Measurements from ENCODE around the gene KHK. TPM values are rescaled to one million over a fixed set of nuclear protein-coding genes. Genes with fewer than 3 reads are reported as not detected.

KHK gene
- 3.3 TPM for total RNA-seq
- long read RNA-seq, transcript KHK-202 (8 exons, 2,411 nt) = major isoform, 10 of 14 reads
- long read RNA-seq, partial matches to known transcripts = 0 of 14 reads
- long read RNA-seq, other reads (novel, unspliced or antisense) = 4 of 14 reads

DNA sequence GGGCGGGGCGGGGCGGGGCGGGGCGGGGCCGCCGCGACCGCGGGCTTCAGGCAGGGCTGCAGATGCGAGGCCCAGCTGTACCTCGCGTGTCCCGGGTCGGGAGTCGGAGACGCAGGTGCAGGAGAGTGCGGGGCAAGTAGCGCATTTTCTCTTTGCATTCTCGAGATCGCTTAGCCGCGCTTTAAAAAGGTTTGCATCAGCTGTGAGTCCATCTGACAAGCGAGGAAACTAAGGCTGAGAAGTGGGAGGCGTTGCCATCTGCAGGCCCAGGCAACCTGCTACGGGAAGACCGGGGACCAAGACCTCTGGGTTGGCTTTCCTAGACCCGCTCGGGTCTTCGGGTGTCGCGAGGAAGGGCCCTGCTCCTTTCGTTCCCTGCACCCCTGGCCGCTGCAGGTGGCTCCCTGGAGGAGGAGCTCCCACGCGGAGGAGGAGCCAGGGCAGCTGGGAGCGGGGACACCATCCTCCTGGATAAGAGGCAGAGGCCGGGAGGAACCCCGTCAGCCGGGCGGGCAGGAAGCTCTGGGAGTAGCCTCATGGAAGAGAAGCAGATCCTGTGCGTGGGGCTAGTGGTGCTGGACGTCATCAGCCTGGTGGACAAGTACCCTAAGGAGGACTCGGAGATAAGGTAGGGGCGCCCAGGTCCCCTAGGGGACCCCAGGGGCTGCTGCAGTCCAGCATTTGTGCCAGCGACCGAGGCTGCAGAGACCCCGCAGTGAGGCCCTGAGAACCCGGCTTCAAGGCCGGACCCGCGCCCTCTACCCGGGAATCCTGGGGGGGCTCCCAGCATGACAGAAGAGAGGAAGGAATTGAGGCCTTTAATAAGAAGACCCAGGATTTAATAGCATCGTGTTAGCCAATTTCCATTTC lies at the start of gene KHK:
Gene KHK, plus strand, starts transcription at position 49 of the 870 bp plus-strand sequence. Its CDS starts 488 bp downstream, at position 537.
- peak; percentile 73 for DNase-seq
- ATAC-seq (ENCODE audit: poor library complexity) = peak; percentile 24
- intact Hi-C loops (cut with DNase I) = loop anchor here (10.0 kb wide), 1 partner anchor 52 kb away; the partner anchor contains the start of gene TMEM214

DNA sequence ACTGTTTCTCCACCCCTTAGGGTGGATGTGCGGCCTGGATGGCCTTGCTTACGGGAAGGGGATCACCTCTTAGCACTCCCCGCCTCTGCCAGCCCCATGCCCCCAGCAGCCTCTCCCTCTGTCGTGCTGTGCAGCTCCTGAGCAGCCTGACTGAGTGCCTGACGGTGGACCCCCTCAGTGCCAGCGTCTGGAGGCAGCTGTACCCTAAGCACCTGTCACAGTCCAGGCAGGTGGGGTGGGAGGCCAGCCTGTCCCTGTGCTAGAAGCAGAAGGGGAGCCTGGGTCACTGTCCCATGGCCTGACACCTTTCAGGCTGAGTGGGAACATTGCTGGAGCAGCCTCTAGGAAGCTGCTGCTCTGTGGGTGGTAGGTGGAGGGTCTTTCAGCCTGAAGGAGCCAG lies 48.6 kb upstream of the KHK start:
- ATAC-seq (ENCODE audit: poor library complexity) (no peak), DNase-seq (no peak)
- intact Hi-C loops (cut with DNase I) = loop anchor here (10.0 kb wide), 1 partner anchor 47 kb away; the partner anchor contains the start of gene KHK

DNA sequence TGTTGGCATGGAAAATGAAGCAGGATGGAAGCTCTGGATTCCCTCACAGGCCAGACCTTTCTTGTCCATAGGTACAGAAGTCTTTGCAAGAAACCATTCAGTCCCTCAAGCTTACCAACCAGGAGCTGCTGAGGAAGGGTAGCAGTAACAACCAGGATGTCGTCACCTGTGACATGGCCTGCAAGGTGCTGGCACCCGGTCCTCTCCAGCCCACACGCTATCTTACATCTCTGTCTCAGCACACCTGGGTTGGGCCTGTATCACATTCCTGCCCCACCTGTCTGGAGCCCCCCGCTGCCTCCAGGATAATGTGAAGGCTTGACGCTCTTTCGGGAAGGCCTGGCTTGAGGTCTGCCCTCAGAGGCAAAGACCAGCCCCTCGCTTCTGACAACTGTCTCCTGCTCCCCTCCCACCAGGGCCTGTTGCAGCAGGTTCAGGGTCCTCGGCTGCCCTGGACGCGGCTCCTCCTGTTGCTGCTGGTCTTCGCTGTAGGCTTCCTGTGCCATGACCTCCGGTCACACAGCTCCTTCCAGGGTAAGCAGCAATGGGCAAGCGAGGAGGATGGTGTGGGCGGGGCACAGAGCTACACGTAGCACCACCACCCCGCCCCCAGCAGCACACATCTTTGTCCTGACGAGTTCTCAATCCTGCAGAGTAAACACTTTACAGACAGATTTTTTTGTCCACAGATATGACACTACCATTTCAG lies 47.8 kb upstream of the KHK start:
- ATAC-seq (ENCODE audit: poor library complexity) (no peak), DNase-seq (no peak)
- intact Hi-C loops (cut with DNase I) = loop anchor here (10.0 kb wide), 1 partner anchor 46 kb away; the partner anchor contains the start of gene KHK

DNA sequence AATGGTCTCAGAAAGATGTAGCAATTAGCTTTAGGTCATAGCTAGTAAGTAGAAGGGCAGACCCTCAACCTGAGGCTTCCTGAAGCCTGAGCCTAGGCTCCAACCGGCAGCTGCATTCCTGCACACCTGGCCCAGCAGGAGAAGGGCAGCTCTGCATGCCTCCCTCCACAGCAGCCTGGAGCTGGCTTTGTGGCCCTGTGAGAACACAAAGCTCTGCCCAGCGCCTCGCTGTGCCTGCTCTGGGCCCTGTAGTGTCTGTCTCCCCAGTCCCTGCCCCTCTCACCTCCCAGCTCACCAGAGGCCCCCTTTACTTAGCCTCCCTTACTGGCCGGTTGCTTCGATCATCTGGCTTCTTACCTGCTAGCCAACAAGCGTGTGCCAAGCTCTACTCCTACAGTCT lies 47.1 kb upstream of the KHK start:
- intact Hi-C loops (cut with DNase I) = loop anchor here (10.0 kb wide), 1 partner anchor 45 kb away; the partner anchor contains the start of gene KHK
- DNase-seq = no peak
- no peak for ATAC-seq (ENCODE audit: poor library complexity)

DNA sequence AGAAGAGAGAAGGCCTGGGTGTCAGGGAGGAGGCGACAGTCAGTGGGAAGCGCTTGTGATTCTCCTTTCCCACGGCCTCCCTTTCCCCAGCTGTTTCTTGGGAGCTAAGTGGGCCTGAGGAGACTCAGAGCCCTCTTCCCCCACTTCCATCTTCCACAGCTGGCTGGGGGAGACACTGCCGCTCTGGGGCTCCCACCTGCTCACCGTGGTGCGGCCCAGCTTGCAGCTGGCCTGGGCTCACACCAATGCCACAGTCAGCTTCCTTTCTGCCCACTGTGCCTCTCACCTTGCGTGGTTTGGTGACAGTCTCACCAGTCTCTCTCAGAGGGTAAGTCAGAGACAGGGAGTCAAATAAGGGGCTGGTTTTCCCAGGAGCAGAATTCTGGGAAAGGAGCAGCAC lies 46.7 kb upstream of the KHK start:
- DNase-seq = no peak
- intact Hi-C loops (cut with DNase I) = loop anchor here (10.0 kb wide), 1 partner anchor 45 kb away; the partner anchor contains the start of gene KHK
- no peak for ATAC-seq (ENCODE audit: poor library complexity)

DNA sequence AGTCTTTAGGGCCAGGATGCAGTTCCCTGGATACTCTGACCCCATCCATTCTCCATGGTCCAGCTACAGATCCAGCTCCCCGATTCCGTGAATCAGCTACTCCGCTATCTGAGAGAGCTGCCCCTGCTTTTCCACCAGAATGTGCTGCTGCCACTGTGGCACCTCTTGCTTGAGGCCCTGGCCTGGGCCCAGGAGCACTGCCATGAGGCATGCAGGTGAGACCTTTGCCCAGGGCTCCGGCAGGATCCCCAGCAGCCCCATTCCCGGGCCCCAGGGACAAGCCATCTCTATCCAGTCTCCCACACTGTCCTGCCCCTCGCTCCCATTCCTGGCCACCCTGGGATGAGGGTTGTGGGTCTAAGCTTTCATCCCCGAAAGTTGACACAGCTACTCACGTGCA lies 46.3 kb upstream of the KHK start:
- ATAC-seq (ENCODE audit: poor library complexity) (no peak), DNase-seq (no peak)
- intact Hi-C loops (cut with DNase I) = no loop called here

DNA sequence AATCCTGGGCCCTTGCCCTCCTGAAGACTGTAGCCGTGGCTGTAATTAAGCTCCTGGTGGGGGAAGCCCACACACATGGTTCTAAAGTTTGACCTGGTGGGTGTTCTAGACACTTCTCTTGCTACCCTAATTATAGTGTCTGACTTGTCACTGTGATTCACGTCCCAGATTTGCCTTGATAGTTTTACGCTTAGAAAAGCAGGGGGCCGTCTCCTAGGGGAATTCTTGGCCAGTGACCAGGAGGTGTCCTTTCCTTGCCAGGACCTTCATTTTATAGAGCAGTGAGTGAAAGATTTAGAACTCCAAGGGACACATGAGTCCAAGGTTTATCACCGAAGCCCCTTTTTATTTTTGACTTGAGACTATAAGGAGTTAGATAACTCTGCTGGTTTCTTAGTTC lies 44.8 kb upstream of the KHK start:
- no peak for ATAC-seq (ENCODE audit: poor library complexity)
- intact Hi-C loops (cut with DNase I) = no loop called here
- DNase-seq = no peak

GRCh38 chr2:27042159-27042661 lies 44.4 kb upstream of the KHK start:
- DNase-seq = no peak
- intact Hi-C loops (cut with DNase I) = no loop called here
- ATAC-seq (ENCODE audit: poor library complexity) = no peak

GRCh38 chr2:27042985-27043634 lies 43.5 kb upstream of the KHK start:
- no peak for DNase-seq
- intact Hi-C loops (cut with DNase I) = no loop called here
- ATAC-seq (ENCODE audit: poor library complexity) = no peak

DNA sequence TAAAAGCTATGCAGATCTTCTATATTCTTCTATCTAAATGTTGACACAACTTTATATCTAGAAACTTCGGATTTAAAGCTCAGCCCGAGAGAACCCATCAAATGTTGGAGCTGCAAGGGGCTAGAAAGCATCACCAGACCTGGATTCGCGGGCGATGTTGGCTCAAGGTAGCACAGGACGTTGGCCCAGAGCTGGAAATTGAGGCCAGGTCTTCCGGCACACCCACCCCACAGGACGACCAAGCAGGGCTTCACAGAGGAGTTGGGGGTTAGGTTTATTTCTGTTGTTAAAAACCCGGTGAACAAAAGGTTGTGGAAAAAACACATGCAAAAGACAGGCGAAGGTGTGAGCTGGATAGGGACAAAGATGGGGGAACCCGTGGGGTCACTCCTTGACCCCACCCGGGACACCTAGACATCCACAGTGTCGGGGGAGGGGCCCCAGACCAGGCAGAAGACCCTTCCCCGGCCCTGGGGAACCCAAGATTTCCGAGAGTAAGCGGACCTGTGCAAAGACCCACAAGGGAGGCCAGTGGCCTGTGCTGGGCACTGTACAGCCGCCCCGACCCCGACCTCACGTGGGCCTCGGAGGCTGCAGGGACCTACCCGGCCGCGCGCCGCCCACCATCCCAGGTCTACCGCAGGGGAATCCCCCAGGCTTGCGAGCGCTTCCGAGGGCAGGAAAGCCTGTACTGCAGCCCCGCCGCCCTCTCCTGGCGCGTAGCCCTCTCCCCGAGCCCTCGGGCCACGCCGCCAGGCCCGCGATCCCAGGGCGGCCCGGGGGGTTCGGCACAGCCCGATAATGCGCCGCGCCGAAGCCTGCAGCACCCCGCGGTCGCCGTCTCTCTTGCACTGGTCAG lies 36.9 kb upstream of the KHK start:
- intact Hi-C loops (cut with DNase I) = no loop called here
- DNase-seq (peak; percentile 68), ATAC-seq (ENCODE audit: poor library complexity) (peak; percentile 31)

DNA sequence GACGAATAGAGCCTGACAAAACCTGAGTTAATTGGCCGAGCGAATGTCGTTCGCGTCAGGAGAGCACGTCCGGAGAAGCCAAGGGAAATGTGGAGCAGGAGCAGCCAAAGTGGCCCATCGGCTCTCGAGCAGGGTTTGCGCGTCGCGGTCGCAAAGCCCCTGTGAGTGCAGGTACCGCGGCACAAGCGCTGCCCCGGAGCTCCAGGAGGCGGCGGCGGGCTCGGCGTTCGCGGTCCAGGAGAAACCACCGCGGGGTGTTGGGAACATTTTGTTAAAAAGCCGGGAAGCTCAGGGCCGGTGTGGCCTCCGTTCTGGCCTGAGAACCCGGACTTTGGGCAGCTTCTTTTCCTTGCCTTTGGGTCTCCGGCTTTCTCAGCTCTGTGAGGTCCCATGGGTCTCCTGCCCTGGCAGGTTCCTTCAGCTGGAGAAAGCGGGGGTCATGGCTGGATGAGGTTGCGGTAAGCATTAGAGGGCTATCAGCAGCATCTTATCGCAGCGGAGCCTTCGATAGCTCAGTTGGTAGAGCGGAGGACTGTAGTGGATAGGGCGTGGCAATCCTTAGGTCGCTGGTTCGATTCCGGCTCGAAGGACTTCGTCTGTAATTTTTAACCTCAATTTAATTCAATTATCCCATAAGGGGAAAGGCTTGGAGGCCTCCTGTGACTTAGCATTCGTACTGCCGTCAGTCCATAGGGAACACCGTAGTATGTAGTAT lies 36.1 kb upstream of the KHK start:
- intact Hi-C loops (cut with DNase I) = no loop called here
- DNase-seq (peak; percentile 88), ATAC-seq (ENCODE audit: poor library complexity) (peak; percentile 85)

DNA sequence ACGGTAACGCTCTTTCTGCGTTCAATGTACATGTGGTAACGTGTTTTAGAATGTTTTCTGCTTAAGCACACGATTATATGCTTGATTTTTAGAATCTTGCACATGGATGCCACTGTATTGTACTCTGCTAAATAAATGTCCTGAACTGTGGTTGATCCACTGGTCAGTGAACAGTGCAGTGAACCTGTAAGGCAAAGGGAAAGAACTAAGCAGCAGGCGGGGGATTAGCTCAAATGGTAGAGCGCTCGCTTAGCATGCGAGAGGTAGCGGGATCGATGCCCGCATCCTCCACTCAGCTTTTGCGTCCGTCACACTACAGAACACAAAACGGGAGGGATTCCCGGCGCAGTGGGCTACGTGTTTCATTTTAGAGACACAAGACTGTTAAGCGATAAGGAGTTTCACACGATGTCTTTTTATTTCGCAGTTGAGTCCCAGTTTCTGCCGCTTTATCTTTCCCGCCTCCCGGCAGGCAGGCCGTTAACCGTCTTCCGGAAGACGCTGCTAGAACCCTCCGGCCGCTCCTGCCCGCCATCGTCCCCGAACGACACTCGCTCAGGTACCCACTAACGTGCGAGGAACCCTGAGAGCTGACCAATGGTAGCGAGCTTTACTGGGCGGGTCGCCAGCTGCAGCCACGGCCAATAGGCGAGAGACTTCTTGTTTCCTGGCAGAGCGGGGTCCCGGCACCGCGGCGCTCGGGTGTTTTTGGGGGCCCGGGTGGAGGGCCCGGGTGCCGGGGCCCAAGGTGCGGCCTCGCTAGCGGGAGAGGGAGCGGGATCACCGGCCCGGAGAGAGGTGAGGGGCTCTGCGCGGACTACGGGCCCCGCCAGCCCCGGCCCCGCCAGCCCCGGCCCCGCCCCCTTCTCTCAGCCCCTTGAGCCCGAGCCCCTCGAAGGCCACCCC lies 35.3 kb upstream of the KHK start, which contains the start of gene AGBL5:
Gene AGBL5, plus strand, starts transcription at position 673 of the 906 bp plus-strand sequence. CDS start 1,291 bp downstream, outside the sequence.
- DNase-seq = peak; percentile 97
- intact Hi-C loops (cut with DNase I) = no loop called here
- peak; percentile 86 for ATAC-seq (ENCODE audit: poor library complexity)

DNA sequence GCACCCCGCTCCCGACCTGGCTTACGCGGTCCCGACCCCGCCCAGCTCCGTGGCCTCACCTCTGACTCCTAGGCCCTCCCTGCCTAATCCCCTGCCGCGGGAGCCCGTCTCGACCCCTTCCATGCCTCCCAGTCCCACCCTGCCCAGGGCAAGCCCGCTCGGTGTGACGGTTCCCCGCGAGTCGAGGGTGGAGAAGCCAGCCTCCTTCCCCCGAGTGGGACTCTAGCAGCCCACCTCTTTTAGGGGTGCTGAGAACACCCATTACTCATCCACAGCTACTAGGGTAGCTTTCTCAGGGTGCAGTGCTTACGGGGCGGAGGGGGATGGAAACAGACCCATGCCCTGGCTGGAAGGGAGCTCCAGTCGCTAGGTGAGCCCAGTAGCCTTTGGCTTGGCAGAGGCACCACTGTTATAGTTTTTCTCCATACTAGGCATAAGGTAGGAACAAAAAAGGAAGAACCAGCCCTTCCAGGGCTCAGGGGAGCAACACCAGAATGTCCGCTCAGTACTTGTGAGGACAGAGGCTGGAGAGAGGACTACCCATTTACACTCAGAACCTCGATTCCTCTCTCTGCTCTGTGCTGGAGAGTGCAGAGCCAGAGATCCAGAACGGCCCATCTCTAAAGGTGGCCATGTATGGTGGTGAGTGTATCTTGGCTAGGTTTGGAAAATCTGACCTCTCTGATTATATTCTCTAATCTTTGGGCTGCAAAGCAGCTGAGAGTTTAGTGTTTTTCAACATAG lies 34.5 kb upstream of the KHK start:
- ATAC-seq (ENCODE audit: poor library complexity) (no peak), DNase-seq (peak; percentile 63)
- intact Hi-C loops (cut with DNase I) = no loop called here

DNA sequence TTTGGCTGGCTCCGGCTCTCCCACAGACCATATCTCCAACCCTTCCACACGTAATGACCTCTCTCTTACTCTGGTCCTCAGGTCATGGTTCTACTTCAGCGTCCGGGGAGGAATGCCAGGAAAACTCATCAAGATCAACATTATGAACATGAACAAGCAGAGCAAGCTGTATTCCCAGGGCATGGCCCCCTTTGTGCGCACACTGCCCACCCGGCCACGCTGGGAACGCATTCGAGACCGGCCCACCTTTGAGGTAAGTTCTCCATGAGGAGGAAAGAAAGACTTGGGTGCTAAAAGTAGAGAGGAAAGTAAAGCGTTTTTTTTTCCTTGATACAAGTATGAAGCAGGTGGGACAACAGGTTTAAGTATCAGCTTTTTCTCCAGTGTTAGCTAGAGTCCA lies 33.3 kb upstream of the KHK start:
- intact Hi-C loops (cut with DNase I) = no loop called here
- no peak for ATAC-seq (ENCODE audit: poor library complexity)
- no peak for DNase-seq

- intact Hi-C loops (cut with DNase I) = no loop called here
- ATAC-seq (ENCODE audit: poor library complexity) (no peak), DNase-seq (no peak)
Observed at GRCh38 chr2:27053776-27054175, 32.8 kb upstream of the KHK start.

GRCh38 chr2:27054721-27055120 lies 31.9 kb upstream of the KHK start:
- no peak for ATAC-seq (ENCODE audit: poor library complexity)
- intact Hi-C loops (cut with DNase I) = no loop called here
- no peak for DNase-seq

Measured in Right ventricle myocardium superior (tissue), 1 donor.